Fibroblast of villous mesenchyme (primary cell): ENCODE results near the gene UMODL1. TPM values are rescaled to one million over a fixed set of nuclear protein-coding genes. Genes with fewer than 3 reads are reported as not detected.

Source experiments
- DNase-seq: peaks from one replicate; pipeline ENCODE4 v3.0.0-alpha.2; 2010; ENCODE audit warnings: low read depth
- H3K4me3 ChIP-seq: 2 replicates; pipeline ENCODE4 v1.5.1; 2011; ENCODE audit warnings: low read depth, mild to moderate bottlenecking, low read length
- total RNA-seq: library from RNA; depleted of rRNA; stranded (reverse); fragments of >200 nt; gene quantifications from 2 replicates; pipeline ENCODE4 v1.2.3, GENCODE V29; 2012
- TF ChIP-seq, protein P1 (sequence below): IDR thresholded peaks from 2 replicates; pipeline ENCODE4 v1.5.1; 2012; ENCODE audit warnings: low read depth, mild to moderate bottlenecking, low read length; ENCODE audit not compliant: insufficient read depth

UMODL1 gene
- total RNA-seq, 1 donor = not detected

DNA sequence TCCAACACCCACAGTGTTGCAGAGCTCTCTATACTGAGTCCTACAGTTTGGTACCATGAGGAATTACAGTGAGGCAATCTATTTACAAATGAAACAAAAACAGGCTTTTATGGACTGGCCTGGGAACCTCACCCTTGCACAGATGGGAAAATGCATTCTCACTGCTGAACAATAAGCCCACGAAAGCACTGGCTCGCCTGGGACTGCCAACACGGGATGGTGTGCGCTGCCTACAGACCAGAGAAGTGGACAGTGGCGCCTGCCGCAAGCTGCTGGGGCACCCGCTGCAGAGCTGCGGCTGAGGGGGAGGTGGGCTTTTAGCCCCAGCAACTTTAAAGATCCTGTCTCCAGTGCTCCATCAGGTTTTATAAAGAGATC lies 119.4 kb downstream of the UMODL1 start:
- no peak for DNase-seq
- TF ChIP-seq, protein P1, sequence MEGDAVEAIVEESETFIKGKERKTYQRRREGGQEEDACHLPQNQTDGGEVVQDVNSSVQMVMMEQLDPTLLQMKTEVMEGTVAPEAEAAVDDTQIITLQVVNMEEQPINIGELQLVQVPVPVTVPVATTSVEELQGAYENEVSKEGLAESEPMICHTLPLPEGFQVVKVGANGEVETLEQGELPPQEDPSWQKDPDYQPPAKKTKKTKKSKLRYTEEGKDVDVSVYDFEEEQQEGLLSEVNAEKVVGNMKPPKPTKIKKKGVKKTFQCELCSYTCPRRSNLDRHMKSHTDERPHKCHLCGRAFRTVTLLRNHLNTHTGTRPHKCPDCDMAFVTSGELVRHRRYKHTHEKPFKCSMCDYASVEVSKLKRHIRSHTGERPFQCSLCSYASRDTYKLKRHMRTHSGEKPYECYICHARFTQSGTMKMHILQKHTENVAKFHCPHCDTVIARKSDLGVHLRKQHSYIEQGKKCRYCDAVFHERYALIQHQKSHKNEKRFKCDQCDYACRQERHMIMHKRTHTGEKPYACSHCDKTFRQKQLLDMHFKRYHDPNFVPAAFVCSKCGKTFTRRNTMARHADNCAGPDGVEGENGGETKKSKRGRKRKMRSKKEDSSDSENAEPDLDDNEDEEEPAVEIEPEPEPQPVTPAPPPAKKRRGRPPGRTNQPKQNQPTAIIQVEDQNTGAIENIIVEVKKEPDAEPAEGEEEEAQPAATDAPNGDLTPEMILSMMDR = no peak
- no peak overlapping the region for H3K4me3 ChIP-seq

DNA sequence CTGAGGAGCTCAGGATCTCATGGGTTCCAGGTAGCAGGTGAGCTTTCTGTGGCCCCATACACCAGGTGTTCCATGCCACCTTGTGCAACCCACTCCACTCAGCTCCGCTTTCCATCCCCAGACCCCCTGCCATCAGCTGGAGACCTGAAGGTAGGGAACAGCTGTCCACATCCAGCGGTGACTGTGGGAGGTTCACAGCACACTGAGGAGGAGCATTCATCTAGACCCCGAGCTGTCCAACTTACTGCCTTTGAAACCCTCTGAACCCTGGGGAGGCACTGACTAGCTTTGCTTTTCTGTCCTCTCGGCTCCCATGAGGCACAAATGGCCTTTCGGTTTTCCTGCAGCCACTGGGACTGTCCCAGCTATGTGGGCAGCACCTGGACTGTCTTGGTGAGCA lies 119.9 kb downstream of the UMODL1 start:
- no peak for DNase-seq
- no peak overlapping the region for H3K4me3 ChIP-seq
- TF ChIP-seq, protein P1 = no peak

DNA sequence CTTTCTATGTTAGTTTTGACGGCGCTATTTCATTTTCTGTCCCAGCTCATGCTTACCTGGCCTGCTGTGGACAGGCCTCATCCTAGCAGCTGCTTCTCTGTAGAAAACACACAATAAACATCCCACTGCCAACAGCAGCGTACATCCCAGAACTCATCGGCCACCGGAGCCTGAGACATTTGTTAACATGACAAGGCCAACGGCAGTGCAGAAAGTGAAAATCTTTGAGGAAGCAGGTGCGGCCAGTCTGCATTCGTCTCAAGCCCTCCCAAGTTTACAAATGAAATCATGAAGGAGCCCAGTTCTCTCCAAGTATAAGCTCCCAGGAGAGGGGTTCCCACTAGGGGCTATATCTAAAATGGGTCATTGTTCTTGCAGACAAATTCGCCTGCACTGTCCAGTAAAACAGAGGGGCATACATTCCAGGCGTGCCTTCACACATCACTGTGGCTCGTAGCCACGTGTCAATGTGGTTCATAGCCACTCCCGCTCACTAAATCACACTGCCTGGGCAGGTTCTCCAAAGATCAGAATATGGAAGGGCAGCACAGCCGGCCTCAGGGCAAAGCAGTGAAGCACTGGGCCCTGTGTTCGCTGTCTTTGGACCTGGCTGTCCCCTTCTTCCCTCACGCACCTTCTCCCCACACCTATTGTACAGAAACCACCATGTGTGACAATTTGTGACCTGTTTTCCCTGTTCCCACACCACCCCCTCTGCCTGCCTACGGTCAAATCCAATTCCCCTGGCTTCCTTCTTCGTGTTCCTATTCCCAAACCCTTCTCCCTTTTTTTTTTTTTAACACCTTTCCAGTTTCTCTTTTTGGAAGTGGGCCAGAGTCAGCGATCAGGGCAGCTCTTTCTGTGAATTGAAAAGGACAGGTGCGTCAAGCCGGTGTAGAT lies 120.8 kb downstream of the UMODL1 start:
- H3K4me3 ChIP-seq = no peak overlapping the region
- TF ChIP-seq, protein P1 = no peak
- DNase-seq = no peak

Other genes starting within 250 kb of the UMODL1 start
- gene PRDM15, start 192.0 kb upstream of the UMODL1 start, total RNA-seq = 4.2 and 5.2 TPM in 2 replicates
- gene C2CD2, start 117.3 kb upstream of the UMODL1 start, total RNA-seq = 22.2 and 25.0 TPM in 2 replicates
- gene ZBTB21, start 61.0 kb upstream of the UMODL1 start, total RNA-seq = 18.7 and 19.0 TPM in 2 replicates
- gene ABCG1, start 147.8 kb downstream of the UMODL1 start, total RNA-seq = 0.43 and 0.97 TPM in 2 replicates
- not detected in 2 replicates for gene TFF3, start 244.1 kb downstream of the UMODL1 start, total RNA-seq